ENCODE measurements around the gene TANC1. TPM values are rescaled to one million over a fixed set of nuclear protein-coding genes. Genes with fewer than 3 reads are reported as not detected.

Gene TANC1
- total RNA-seq, 1 experiment from 2014 or later, result 12.6 TPM

- no peak for DNase-seq (ENCODE audit: low spot score)
Measured at GRCh38 chr2:158994920-158995676, 26.7 kb downstream of the TANC1 start.

- no peak for DNase-seq (ENCODE audit: low spot score)
Measured at GRCh38 chr2:158995677-158996049, 27.2 kb downstream of the TANC1 start.

DNA sequence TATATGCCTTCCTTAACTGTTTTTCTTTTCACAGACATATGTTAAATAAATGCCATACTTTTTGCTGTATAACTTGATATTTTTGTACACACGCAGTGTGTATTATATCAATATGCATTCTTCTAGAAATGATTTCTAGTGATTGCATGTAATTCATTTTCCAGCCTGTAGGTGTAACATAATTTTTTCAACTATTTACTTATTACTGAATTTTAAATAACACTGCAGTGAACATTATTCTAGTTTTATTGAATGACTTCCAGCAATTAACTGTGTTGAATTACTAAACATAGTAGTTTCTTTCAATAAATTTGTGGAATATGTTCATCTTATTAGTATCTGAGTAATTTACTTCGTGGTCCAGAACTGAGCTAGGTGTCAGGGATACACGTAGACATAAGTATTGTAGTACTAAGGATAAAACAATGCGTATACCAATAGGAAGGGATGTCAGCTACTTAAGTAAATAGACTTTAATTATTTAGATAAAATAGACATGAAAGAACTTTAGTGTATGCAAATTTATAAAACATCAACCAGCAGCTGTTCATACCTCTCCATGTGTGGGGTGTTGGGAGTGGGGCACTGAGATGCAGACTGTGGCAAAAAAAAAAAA, 28.0 kb downstream of the TANC1 start:
- no peak for DNase-seq (ENCODE audit: low spot score)

DNA sequence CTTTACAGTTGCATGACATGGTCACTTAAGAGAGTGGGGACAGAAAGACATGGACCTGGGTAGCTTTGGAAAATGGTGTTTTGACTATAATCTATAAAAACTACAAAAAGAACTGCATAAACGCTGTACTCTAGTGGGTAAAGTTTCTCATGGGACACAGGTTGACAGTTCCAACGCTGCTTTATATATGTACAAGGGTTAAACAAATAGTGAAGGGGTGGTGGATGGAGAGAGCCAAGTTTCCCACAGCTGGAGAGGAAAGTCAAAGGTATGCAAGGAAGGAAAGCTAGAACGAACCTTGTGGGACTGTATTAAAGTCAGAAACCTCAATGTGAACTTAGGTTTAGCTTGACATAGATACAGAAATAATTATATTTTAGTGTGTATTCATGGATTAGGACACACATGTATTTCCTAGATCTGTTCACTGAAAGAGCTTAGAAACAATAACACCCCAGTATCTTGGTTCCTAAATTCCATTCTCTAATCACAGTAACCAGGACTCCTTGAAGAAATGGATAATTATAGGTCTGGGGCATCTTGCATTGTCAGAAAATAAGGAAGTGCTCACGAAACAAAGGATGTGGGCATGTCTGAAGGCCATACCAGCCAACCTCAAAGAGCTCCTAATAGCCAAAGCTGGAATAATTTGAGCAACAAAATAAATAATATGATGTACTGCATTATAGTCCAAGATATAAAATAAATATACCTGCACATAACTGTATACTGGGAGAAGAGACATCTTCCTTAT, 28.8 kb downstream of the TANC1 start:
- no peak for DNase-seq (ENCODE audit: low spot score)

GRCh38 chr2:158998551-158999248, 30.3 kb downstream of the TANC1 start:
- DNase-seq (ENCODE audit: low spot score), result peak; percentile 78

DNA sequence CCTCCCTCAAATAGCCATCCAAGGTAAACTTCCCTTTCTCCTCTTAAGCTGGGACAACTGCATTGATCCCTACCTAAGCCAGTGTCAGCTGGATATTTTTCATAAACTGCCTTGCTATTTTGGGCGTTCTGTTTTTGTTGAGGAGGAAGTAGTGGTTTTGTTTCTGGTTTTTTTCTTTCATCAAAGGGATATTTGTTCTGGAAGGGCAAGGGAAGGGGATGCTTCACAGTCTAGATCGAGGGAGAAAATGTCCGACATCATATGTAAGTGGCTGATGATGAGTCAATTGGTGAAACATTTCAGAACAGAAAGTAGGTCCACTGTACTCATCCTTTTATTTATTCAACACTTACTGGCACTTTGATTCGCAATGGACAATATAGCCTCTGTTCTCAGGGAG, 31.0 kb downstream of the TANC1 start:
- peak; percentile 45 for DNase-seq (ENCODE audit: low spot score)

- DNase-seq (ENCODE audit: low spot score), result no peak
Measured at GRCh38 chr2:159000072-159000471, 31.6 kb downstream of the TANC1 start.

GRCh38 chr2:159002462-159003111, 34.1 kb downstream of the TANC1 start:
- no peak for DNase-seq (ENCODE audit: low spot score)

- DNase-seq (ENCODE audit: low spot score), result no peak
Measured at GRCh38 chr2:159003555-159003954, 35.1 kb downstream of the TANC1 start.

DNA sequence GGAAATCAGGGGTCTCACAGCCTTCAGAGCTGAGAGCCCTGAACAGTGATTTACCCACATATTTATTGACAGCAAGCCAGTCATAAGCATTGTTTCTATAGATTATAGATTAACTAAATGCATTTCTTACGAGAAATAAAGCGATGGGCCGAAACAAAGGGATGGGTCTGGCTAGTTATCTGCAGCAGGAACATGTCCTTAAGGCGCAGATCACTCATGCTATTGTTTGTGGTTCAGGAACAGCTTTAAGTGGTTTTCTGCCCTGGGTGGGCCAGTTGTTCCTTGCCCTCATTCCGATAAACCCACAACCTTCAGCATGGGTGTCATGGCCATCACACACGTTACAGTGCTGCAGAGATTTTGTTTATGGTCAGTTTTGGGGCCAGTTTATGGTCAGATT, 36.4 kb downstream of the TANC1 start:
- DNase-seq (ENCODE audit: low spot score), result no peak

DNA sequence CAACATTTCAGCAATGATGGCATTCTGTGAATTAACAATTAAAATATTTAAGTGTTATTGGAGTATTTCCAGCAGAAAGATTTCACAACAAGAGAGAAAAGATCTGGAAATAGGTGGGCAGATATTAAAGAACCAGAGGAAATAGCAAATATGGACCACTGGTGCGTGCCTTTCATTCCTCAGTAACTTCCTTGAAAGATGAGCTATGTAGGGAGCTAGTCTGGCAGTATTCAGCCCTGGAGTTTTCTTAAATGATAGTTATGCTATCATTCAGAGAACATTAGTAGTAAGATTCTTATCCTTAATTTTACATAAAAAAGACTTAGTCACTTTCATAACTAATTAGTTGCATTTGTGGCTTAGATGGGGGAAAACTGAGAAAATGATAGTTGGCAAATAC, 41.5 kb downstream of the TANC1 start:
- no peak for DNase-seq (ENCODE audit: low spot score)

- DNase-seq (ENCODE audit: low spot score), result peak; percentile 59
Measured at GRCh38 chr2:159010340-159010739, 41.9 kb downstream of the TANC1 start.

GRCh38 chr2:159010963-159011362, 42.5 kb downstream of the TANC1 start:
- DNase-seq (ENCODE audit: low spot score), result peak; percentile 30

DNA sequence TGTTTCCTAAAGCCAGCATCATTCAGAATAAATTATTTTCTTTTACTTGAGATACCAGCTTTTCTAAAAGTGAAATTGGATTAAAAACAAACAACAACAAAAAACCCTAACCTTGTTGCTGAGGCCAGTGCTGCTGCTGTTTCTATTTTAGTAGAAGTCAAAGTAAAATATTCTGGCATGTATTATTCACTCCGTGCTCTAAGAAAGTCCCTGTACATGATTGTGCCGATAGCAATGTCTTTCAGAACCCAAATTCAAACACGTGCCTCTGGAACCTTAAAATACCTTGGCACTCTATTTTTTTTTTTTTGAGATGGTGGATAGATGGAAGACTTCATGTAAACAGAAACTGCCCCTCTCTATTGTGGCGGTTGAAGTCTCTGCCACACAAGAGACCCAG, 43.7 kb downstream of the TANC1 start:
- no peak for DNase-seq (ENCODE audit: low spot score)

DNA sequence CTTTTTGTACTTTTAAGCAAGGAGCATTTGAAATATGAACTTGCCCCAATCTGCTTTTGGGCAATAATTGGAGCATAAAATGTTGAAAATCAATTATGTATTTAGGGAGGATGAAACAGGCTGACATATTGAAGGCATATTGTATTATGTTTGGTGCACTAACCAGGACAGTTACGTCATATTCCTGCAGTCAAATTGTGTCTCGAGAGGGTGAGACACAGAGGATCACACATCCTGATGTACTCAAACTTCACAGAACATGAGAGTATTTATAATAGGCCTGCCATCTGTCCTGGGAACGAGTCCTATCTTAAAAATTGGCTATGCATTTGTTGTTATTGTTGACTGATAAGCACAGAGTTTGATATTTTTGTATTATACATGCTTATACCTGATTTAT, 44.7 kb downstream of the TANC1 start:
- DNase-seq (ENCODE audit: low spot score), result no peak

DNA sequence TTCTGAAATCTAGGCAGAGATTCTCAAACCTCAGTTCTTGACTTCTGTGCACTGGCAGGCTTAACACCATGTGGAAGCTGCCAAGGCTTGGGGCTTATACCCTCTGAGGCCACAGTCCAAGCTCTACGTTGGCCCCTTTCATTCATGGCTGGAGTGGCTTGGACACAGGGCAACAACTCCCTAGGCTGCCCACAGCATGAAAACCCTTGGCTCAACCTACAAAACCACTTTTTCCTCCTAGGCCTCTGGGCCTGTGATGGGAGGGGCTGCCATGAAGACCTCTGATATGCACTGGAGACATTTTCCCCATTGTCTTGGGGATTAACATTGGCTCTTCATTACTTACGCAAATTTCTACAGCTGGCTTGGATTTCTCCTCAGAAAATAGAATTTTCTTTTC, 46.7 kb downstream of the TANC1 start:
- no peak for DNase-seq (ENCODE audit: low spot score)

DNA sequence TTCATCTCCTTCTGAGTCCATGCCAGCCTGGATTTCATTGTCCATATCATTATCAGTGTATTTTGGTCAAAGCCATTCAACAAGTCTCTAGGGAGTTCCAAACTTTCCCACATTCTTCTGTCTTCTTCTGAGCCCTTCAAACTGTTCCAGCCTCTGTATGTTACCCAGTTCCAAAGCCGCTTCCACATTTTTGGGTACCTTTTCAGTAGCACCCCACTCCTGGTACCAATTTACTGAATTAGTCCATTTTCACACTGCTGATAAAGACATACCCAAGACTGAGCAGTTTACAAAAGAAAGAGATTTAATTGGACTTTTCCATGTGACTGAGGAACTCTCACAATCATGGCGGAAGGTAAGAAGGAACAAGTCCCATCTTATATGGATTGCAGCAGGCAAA, 47.4 kb downstream of the TANC1 start:
- no peak for DNase-seq (ENCODE audit: low spot score)

DNA sequence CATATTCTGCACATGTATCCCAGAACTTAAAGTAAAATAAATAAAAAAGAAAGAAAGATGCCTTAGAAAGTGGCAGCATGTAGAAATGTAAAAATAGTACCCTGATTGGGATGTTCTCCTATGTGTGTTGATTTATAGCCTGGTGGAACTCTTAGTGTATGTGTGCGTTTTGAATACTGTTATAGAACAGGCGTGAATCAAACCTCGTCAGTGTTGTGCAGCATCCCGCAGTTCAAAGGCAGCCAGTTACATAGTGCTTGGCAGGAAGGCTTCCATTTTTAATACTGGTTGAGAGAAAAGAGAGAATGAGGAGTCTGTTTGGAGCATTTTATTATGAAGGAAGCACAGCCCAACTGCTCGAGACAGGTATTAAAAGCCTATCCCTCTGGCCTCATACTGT, 49.4 kb downstream of the TANC1 start:
- no peak for DNase-seq (ENCODE audit: low spot score)

DNA sequence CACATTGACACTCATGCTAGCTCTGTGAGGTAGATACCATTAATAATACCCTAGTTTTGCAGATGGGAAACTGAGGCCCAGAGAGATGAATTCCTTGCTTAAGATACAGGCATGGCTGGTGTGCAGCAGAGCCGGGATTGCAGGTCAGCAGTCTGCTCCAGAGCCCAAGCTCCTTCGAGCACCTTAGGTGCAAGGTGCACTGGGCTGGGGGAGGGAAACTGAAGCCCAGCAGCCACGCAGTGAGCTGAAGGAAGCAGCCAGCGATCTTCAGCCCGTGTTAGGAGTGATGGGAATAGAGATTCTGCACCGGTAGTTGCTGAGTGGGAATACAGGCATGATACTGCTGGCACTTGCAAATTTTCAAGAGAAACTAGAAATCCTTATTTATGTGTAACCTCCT, 50.6 kb downstream of the TANC1 start:
- DNase-seq (ENCODE audit: low spot score), result no peak

GRCh38 chr2:159022019-159022418, 53.6 kb downstream of the TANC1 start:
- DNase-seq (ENCODE audit: low spot score), result no peak

- no peak for DNase-seq (ENCODE audit: low spot score)
Measured at GRCh38 chr2:159026170-159026569, 57.7 kb downstream of the TANC1 start.

DNA sequence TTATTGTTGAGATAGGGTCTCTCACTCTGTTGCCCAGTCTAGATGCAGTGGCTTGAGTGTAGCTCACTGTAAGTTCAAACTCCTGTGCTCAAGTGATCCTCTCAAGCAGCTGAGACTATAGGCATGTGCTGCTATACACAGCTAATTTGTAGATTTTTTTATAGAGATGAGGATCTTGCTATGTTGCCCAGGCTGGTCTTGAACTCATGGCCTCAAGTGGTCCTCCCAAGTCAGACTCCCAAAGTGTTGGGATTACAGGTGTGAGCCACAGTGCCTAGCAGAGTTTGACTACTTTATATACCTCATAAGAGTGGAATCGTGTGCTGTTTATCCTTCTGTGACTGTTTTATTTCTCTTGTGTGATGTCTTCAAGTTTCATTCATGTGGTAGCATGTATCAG, 60.3 kb downstream of the TANC1 start:
- DNase-seq (ENCODE audit: low spot score), result no peak

All from A172 (cell line).